ENCODE data around the gene RIOK1.
"Not testable (repeated sequence)": the region's sequence is repeated elsewhere in the genome, so short reads cannot be mapped to it uniquely, and the experiment has no call there.

Gene RIOK1

DNA sequence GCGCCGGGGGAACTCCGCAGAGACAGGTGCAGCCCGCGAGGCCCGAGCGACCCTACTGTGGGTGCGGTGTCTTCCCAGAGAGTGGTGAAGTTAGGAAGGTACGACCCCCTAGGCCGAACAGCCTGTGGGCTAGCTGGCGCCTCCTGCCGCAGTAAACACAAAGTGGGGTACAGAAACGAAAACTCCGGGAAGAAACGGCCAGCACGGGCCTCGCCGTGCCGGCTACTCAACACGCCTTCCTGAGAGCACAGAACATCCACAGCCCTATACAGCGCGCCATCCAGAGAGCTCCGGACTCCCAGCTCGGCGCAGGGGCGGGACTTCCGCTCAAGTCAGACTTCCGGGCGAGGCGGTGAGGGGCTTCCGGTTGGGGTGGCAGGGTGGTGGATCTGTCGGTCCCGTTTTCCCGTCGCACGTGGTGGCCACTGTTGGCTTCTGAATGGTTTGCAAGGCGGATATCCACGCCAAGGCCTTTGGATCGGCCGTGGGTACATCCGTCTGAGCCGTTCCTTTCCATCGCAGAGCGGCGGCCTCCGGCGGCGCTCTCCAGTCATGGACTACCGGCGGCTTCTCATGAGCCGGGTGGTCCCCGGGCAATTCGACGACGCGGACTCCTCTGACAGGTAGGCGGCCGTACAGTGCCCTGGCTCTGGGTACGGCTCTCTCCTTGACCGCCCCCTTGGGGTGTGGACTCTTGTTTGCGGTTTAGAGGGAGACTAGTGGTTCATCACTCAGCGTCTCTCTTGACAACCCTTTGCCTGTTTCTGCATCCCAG, at the start of gene RIOK1, which contains the start of gene CAGE1:
RIOK1 (plus strand) TSS at position 358 of the 775 bp plus-strand sequence; CDS start at position 553, 195 bp downstream.
CAGE1 (minus strand) TSS at position 292 of the 775 bp plus-strand sequence. CDS start 2,569 bp downstream, outside the sequence.
- peak; percentile 68 for DNase-seq

GRCh38 chr6:7341271-7341670, 48.3 kb upstream of the RIOK1 start:
- no peak for DNase-seq

GRCh38 chr6:7341989-7342742, 47.4 kb upstream of the RIOK1 start:
- DNase-seq, result no peak

GRCh38 chr6:7343546-7344475, 45.8 kb upstream of the RIOK1 start:
- no peak for DNase-seq

DNA sequence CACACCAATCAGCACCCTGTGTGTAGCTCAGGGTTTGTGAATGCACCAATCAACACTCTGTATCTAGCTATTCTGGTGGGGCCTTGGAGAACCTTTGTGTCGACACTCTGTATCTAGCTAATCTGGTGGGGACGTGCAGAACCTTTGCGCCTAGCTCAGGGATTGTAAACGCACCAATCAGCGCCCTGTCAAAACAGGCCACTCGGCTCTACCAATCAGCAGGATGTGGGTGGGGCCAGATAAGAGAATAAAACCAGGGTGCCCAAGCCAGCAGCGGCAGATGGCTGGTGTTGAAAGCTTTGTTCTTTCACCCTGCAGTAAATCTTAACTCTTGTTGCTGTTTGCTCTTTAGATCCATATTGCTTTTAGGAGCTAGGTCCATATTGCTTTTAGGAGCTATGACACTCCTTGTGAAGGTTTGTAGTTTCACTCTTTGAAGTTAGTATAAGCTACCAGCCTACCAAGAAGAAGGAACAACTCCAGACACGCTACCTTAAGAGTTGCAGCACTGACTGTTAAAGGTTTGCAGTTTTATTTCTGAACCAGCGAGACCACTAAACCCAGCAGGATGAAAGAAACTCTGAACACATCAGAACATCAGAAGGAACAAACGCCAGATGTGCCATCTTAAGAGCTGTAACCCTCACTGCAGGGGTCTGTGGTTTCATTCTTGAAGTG, 44.7 kb upstream of the RIOK1 start:
- not testable (repeated sequence) for DNase-seq

DNA sequence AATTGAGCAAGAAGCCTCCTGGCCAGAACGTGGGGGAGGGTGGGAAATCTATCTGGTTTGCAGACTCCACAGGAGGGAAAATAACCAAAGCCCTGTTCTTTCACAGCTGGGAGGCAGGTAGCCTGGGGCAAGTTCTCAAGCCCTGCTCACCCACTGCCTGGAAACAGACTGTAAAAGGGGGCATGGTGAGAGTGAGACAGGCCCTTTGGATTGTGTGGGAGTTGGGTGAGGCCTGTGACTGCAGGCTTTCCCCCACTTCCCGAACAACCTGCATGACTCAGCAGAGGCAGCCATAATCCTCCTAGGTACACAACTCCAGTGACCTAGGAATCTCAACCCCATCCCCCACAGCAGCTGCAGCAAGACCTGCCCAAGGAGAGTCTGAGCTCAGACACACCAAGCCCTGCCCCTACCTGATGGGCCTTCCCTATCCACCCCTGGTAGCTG, 42.0 kb upstream of the RIOK1 start:
- DNase-seq, result not testable (repeated sequence)

DNA sequence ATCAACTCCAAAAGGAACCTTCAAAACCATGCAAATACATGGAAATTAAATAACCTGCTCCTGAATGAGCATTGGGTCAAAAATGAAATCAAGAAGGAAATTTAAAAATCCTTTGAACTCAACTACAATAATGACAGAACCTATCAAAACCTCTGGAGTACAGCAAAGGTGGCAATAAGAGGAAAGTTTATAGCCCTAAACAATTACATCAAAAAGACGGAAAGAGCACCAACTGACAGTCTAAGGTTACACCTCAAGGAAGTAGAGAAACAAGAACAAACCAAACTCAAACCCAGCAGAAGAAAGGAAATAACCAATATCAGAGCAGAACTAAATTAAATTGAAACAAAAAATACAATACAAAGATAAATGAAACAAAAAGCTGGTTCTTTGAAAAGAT, 39.0 kb upstream of the RIOK1 start:
- not testable (repeated sequence) for DNase-seq

GRCh38 chr6:7351916-7352315, 37.7 kb upstream of the RIOK1 start:
- not testable (repeated sequence) for DNase-seq

- no peak for DNase-seq
Observed at GRCh38 chr6:7367408-7367807, 22.2 kb upstream of the RIOK1 start.

DNA sequence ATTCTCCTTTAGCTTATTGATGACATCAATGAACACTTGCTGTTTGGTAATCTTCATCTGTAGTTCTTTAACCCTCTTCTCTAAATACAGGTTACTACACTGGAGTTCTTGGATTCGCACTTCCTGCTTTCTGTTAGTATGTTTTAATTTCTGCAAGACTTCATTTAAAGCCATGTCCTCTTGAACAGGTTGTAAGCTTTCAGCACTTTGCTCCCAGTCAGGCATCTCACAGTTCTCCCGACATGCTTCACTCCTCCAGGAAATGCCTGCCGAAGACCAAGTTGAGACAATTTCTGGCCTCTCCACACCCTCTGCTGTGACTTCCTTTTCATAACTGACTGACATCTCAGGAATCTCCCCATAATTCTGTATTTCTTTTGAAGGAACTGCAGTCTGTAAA, 15.9 kb upstream of the RIOK1 start:
- DNase-seq, result no peak

DNA sequence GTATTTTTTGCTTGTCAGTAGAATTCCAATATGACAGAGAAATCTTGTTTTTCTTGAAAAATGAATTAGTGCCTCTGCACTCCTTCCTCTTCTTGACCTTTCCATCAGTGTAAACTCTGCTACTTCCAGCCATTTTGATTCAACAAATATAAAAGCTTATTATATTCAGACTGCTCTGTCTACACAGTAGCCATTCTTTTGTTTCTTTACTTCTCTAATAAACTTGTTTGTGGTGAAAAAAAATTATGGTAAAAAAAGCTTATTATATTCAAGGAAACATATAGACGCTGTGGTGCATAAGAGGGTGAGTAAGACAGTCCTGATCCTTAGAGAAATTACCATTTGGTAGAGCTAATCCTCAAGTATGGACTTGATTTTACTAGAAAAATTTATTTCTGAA, 11.6 kb upstream of the RIOK1 start:
- no peak for DNase-seq

- DNase-seq, result no peak
Observed at GRCh38 chr6:7378740-7379139, 10.9 kb upstream of the RIOK1 start.

- no peak for DNase-seq
Observed at GRCh38 chr6:7381092-7381491, 8.5 kb upstream of the RIOK1 start.

- no peak for DNase-seq
Observed at GRCh38 chr6:7389162-7389450, 502 bp upstream of the RIOK1 start.

GRCh38 chr6:7390226-7390878, 744 bp downstream of the RIOK1 start:
- no peak for DNase-seq

DNA sequence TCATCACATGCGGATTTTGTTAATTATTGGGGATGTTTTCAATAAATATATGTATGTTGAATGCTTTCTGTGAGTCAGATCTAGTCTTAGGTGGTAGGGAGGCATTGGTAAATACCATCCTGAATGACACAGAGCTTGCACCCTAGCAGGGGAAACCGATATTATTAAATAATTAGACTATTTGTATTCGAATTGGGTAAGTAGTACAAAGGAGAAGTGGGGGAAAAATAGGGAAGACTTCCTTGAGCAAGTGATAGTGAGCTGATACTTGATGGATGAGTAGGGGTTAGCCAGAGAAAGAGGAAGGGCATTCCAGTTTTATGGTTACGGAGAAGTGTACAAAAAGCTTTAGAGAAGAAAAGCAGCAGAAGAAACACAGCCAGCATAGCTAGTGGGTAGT, 1.5 kb downstream of the RIOK1 start:
- DNase-seq, result no peak

- no peak for DNase-seq
Observed at GRCh38 chr6:7392402-7392801, 2.8 kb downstream of the RIOK1 start.

GRCh38 chr6:7401075-7401474, 11.5 kb downstream of the RIOK1 start:
- no peak for DNase-seq

DNA sequence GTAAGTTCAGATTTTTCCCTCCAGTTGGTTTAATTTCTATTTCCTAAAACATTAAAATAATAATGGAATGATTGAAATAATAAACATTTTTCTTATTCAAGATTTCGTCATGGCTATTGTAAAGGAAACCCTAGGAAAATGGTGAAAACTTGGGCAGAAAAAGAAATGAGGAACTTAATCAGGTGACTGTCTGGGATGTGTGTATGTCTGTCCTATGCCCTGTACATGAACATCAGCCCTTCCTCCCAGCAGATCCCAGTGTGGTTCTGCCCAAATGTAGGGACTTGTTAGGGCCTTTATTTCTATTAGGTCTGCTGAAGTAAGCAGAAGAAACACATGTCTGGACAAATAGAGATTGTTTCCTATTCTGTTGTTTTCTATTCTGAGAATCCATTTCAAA, 13.1 kb downstream of the RIOK1 start:
- no peak for DNase-seq

DNA sequence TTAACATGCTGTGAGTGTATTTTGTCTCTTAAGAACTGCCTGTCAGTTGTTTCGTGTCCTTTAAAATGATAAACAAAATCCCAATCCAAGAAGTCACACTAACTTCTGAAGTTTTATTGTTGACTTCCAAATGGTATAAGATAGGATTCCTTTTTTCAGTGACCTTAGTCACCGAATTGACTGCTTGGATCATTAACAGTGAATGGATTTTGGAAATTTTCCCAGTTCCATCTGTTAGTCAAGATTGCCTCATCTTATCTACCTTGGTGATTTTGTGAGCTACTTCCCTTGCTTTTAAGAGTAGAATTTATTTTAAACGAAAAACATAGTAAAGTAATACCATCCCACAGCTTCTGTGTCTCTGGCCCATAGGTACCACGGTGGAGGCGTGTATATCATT, 14.9 kb downstream of the RIOK1 start:
- DNase-seq, result no peak

GRCh38 chr6:7406743-7407142, 17.1 kb downstream of the RIOK1 start:
- no peak for DNase-seq

- no peak for DNase-seq
Observed at GRCh38 chr6:7409740-7410139, 20.1 kb downstream of the RIOK1 start.
